Measurements from ENCODE around the gene DNAAF1. TPM values are rescaled to one million over a fixed set of nuclear protein-coding genes. Genes with fewer than 3 reads are reported as not detected.

Gene DNAAF1
- total RNA-seq, 2 donors from 2014 or later, result not detected

DNA sequence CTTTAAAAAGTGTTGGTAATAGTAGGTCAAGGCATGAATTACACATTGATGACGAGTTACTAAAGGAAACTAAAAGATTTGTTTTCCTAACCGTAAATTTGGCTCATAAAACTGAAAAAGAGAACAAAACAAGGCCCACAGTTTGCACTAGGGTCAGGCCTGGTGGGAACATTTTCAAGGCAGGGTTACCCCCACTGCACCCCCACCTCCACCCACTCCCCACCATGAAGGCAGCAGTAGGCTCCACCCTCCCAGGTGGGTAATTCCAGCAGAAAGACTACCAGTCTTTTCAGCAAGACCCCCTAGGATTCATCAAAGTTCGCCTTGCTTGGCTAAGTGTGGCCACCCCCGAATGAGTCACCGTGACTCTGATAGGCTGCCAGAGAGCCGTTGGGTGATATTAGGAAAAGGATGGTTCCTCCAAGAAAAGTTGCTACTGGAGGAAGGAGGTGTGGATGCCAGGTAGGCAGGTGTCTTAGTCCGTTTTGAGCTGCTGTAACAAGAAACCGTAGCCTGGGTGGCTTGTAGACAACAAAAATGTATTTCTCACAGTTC, 8.6 kb downstream of the DNAAF1 start:
- intact Hi-C loops (cut with DNase I), result no loop called here
- ATAC-seq, result no peak
- DNase-seq, result no peak

DNA sequence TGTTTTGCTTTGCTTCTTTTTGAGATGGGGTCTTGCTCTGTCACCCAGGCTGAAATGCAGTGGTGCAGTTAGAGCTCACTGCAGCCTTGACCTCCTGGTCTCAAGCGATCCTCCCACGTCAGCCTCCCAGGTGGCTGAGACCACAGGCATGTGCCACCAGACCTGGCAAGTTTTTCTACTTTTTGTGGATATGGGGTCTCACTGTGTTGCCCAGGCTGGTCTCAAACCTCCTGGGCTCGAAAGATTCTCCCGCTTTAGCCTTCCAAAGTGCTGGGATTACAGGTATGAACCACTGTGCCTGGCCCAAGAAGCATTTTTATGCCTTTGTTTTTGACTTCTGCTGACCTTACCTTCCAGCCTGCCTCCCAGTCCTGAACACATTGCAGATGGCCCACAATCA, 10.1 kb downstream of the DNAAF1 start:
- ATAC-seq (no peak), DNase-seq (no peak)
- intact Hi-C loops (cut with DNase I), result no loop called here

DNA sequence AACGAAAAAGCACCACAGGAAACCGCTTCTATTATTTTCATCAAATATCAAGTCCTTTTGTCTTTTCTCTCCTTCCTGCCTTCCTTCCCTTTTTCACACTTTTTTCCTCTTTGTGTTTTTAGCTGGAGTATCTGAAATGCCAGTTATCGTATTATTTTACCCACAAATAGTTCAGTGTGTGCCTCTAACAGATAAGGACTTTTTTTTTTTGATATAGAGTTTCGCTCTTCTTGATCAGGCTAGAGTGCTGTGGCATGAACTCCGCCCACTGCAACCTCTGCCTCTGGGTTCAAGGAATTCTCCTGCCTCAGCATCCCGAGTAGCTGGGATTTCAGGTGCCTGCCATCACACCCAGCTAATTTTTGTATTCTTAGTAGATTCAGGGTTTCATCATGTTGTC, 10.7 kb downstream of the DNAAF1 start:
- intact Hi-C loops (cut with DNase I), result no loop called here
- ATAC-seq, result no peak
- no peak for DNase-seq

DNA sequence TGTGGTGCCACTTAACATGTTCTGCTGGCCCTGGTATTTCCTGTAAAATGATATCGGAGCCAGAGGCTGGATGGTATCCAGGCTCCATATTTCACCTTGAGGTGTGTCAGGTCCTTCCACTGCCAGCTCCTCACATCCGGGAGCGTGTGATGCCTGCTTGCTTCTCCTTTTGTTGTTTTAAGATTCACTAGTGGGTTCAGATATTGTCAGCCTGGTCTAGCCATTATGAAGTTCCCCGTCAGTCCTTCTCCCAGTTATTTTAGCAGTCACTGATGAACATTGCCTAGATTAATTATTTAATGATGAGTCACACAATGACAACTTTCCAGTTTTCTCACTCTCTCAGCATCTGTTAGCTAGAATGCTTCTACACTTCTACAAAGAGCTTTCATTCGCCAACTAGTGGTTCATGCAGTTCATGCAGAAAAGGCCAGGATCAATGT, 11.3 kb downstream of the DNAAF1 start:
- ATAC-seq, result peak; percentile 64 to 65

DNA sequence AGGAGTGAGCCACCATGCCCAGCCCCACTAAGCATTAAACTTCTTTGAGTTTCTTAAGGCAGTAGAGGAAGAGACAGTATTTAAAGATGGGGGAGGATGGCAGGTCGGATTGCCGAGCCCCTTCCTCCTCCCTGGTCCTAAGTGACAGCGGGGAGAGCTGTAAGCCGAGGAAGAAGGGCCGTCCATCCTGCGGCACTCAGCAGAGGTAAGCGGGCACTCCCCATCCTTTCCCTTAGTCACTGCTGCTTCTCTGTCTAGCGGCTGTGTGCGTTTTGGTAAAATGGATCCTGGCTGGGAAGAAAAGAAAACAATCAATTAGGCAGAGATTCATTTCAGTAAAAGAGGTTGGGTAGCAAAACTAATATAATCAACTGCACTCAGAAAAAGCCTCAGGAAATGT, 13.9 kb downstream of the DNAAF1 start:
- intact Hi-C loops (cut with DNase I), result no loop called here
- no peak for ATAC-seq

More for the DNA sequence above, 11.3 kb downstream of the DNAAF1 start:
- no peak for DNase-seq
- intact Hi-C loops (cut with DNase I), result no loop called here

DNA sequence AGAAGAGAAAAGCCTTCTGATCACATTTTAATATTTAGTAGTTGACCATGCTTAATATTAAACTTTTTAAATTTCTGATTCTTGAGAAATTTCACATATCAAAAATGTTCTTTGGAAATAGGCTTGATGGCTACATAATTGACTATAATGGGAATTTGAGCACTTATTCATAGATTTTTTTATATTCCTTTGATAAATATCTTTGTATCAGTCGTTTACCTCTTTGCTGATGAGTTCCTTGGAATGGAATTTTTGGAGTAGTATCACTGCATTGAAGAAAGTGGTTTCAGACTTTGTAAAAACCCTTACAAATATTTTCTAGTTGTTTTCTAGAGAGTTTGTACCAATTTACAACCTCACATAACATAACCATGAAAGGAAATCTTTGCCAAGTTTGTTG, 14.7 kb downstream of the DNAAF1 start:
- intact Hi-C loops (cut with DNase I), result no loop called here
- ATAC-seq, result no peak
- DNase-seq, result no peak

More for the DNA sequence above, 13.9 kb downstream of the DNAAF1 start:
- DNase-seq, result no peak

DNA sequence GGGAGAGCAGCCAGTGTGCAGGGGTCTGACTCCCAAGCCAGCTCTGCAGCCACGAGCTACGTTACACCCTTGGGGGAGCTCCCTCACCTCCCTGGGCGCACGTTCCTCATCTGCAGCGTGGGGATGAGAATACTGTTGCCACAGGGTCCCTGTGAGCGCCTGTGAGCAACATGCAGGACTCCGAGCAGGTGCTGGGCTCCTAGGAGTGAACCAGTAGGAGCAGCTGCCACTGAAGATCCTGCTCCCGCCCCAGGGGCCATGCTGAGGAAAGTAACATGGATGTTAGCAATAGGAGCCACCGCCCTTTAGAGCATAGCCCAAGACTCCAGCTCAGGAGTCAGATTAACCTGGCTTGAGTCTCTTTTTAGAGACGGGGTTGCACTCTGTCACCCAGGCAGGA, 15.9 kb downstream of the DNAAF1 start:
- ATAC-seq (no peak), DNase-seq (no peak)
- intact Hi-C loops (cut with DNase I), result no loop called here

DNA sequence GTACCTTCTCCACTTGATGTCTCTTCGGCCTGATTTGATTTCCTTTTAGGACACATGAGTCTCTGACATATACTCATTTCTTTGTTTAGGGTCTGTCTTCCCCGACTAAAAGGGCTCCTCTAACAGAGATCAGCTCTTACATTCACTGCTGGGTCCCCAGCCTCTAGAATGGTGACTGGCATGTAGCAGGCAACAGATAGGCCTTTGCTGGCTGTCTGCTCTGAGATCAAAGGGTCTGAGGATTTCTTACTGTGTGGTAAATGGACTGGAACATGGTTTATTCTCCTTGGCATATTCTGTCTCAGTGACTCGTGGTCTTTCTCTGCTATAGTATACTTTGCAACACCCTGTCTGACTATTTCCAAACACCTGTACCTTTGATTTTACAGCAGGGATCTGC, 16.7 kb downstream of the DNAAF1 start:
- ATAC-seq (no peak), DNase-seq (no peak)
- intact Hi-C loops (cut with DNase I), result no loop called here

DNA sequence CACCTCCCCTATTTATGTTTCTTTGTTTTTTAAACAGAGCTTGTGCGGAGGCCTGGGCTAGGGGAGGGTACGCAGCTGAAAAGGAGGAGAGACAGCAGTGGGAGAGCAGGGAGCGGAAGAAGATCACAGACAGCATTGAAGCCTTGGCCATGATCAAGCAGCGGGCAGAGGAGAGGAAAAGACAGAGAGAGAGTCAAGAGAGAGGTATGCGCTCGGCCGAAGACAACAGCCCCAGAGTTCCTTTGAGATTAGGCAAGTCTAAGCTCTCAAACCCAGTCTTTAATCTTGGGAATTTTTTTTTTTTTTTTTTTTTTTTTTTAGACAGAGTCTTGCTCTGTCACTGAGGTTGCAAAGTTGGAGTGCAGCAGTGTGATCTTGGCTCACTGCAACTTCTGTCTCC, 20.6 kb downstream of the DNAAF1 start:
- peak in 1 of 2 donors; percentile 58 for ATAC-seq
- intact Hi-C loops (cut with DNase I), result no loop called here
- no peak for DNase-seq

DNA sequence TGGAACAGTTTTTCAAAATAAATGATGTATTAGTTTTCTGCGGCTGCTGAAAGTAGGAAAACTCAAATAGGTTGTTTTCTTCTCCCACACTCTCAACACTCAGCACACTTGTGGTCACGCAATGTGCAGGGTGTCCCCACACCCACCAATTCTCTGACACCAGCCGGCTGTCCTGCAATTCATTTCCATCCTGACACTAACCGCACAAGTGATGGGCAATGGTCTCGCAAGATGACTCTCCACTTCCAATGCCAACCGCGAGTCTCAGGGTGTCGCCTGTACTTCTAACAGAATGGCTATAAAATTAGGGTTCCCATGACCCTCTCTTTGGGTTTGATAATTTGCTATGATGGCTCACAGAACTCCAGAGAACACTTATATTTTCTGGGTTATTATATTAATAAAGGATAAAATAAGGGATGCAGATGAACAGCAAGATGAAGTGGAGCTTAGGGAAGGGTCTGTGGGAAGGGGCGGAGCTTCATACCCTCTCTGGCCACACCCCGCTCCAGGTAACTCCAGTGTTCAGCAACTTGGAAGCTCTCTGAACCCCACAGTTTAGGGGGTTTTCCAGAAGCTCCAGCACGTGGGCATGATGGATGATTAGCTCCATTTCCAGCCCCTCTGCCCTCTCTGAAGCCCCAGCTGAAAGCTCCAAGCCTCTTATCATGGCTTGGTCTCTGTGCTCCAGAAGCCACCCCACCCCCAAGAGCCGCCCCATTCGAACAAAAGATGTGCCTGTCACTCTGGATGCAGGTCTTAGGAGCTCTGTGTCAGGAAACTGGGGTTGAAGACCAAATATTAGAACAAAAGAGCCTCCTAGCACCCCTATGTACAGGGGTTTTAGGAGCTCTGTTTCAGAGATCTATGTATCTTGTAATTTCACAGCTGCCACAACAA, 21.9 kb downstream of the DNAAF1 start:
- ATAC-seq (no peak), DNase-seq (no peak)
- intact Hi-C loops (cut with DNase I), result no loop called here

DNA sequence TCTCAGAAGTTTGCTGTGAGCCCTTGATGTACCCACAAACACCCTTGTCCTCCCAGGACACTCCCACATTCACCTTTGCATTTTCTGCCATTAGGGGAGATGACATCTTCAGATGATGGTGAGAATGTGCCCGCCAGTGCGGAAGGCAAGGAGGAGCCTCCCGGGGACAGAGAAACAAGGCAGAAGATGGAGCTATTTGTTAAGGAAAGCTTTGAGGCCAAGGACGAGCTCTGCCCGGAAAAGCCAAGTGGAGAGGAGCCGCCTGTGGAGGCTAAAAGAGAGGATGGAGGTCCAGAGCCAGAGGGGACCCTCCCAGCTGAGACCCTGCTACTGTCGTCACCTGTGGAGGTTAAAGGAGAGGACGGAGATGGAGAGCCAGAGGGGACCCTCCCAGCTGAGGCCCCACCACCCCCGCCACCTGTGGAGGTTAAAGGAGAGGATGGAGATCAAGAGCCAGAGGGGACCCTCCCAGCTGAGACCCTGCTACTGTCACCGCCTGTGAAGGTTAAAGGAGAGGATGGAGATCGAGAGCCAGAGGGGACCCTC, 24.7 kb downstream of the DNAAF1 start:
- DNase-seq (no peak), ATAC-seq (no peak)
- intact Hi-C loops (cut with DNase I), result loop anchor here in 1 of 2 donors (5.0 kb wide), 1 partner anchor 213 kb away; no protein-coding TSS in a partner anchor

DNA sequence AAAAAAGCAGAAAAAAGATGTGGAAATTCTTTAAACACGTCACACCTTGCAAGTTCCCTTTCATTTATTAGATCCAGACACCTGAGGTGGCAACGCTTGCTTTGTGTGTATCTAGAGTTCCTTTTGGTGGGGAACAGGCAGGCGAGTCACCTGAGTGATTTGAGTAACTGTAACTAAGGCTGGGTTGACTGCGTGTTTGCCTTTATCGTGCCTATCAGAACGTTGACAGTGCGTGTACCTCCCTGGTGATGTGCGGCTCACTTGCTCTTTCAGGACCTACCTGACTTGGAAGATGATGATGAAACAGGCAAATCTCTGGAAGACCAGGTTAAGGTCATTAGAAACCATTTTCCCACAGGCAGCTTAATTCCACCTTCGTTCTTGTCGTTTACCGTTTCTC, 29.3 kb downstream of the DNAAF1 start:
- no peak for DNase-seq
- intact Hi-C loops (cut with DNase I), result loop anchor here in 1 of 2 donors (5.0 kb wide), 1 partner anchor 217 kb away; no protein-coding TSS in a partner anchor
- ATAC-seq, result no peak

DNA sequence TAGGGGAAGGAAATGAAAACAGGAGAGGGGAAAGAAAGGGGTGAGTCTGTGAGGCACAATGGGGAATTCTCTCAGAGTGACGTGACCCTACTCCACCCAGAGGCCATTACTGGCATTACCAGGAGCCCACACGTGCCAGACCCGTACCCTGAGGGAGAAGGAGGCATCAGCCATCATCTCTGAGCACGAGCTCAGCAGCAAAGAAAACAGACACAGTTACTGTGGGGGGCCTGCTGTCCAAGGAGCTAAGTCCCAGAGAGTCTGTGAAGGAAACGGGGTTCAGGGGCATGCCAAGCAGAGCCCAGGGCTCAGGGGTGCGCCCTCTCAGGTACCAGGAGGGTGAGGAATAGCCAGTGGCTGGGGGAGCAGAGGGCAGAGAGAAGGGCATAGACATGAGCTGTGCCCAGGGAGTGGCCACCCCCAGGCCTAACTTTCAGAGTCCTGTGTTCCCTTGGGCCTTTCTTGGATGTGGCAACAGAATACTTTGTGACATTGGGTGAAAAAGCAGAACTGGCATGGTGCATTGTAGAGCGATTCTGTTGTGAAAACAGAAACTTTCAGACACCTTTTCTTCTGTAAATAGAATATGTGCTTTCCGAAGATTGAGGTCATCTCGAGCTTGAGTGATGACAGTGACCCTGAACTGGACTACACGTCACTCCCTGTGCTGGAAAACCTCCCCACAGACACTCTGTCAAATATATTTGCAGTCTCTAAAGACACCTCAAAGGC, 30.4 kb downstream of the DNAAF1 start:
- intact Hi-C loops (cut with DNase I), result loop anchor here in 1 of 2 donors (5.0 kb wide), 2 partner anchors 88 to 203 kb away; no protein-coding TSS in a partner anchor
- peak; percentile 75 to 76 for ATAC-seq
- peak; percentile 69 for DNase-seq

DNA sequence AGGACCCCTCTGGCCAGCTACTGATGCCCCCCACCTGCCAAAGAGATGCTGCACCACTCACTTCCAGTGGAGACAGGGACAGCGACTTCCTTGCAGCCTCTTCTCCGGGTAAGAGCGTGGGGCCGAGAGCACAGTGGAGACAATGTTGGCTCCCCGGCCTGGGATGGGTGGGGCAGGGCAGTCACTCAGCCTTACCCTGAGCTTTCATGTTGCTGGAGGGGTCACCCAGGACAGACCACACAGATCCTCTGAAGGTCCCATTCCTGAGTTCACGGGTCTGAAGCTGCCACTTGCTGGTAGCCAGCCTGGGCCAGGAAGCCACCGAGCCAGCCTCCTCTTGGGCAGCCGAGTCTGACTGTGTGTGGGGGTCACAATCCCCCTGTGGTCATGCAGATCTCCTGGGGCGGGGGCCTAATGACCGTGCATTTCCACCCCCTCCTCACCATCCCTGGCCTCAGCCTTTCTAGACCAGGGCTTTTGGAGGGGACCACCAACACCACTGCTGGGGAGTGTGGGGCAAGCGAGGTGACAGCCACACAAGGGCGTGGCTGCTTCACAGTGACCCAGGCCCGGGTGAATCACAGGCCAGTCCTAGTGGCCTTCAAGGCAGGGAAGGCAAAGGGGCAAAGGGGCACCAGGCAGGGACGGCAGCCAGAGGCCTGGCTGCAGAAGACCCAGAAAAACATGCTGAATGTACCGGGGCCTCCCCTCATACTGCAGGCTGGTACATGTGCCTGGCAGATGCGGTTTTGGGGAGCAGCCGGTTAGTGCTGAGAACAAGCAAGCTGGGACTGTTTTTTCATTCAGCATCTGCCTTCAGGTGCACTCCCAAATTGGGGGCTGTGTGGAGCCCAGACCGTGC, 31.3 kb downstream of the DNAAF1 start:
- DNase-seq, result no peak
- intact Hi-C loops (cut with DNase I), result loop anchor here in 1 of 2 donors (5.0 kb wide), 2 partner anchors 89 to 204 kb away; no protein-coding TSS in a partner anchor
- peak in 1 of 2 donors; percentile 16 for ATAC-seq

DNA sequence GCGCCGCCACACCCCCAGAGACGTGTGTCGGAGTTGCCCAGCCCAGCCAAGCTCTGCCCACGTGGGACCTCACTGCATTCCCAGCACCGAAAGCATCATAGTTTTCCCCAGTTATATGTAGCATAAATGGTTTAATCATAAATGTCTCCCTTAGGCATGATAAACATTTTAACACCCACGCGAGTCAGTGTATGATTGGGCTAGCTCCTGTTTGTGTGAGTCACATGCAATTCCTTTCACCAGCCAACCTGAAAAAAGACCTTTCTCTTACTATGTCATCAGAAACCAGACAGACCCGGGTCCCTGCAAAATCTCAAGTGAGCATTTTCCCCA, 32.6 kb downstream of the DNAAF1 start:
- intact Hi-C loops (cut with DNase I), result loop anchor here in 1 of 2 donors (5.0 kb wide), 2 partner anchors 90 to 205 kb away; no protein-coding TSS in a partner anchor
- DNase-seq (no peak), ATAC-seq (peak in 1 of 2 donors; percentile 22)

DNA sequence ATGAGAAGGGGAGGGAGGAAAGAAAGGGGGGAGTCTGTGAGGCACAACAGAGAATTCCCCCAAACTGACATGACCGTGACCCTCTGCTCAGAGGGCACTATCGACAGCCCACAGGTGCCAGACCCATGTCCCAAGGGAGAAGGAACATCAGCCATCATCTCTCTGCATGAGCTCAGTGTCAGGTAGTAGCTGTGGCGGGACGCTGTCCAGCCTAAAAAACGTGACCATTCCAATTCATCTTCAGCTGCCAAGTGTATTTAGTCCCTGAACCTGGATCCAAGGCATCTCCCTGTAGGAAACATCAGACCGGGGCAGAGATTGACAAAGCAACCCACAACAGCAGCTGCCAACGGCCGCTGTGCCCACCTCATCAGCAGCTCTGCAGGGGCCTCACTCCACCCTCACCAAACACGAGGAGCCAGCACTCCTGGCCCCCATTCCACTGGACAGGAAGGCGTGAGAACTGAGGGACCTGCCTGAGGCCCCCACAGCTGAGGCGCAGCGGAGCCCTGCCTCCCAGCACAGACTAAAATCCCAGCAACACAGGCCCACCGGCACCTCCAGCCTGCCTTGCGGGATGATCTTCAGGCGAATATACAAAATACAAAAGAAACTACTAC, 33.1 kb downstream of the DNAAF1 start:
- intact Hi-C loops (cut with DNase I), result loop anchor here in 1 of 2 donors (5.0 kb wide), 2 partner anchors 91 to 206 kb away; no protein-coding TSS in a partner anchor
- ATAC-seq (no peak), DNase-seq (no peak)

DNA sequence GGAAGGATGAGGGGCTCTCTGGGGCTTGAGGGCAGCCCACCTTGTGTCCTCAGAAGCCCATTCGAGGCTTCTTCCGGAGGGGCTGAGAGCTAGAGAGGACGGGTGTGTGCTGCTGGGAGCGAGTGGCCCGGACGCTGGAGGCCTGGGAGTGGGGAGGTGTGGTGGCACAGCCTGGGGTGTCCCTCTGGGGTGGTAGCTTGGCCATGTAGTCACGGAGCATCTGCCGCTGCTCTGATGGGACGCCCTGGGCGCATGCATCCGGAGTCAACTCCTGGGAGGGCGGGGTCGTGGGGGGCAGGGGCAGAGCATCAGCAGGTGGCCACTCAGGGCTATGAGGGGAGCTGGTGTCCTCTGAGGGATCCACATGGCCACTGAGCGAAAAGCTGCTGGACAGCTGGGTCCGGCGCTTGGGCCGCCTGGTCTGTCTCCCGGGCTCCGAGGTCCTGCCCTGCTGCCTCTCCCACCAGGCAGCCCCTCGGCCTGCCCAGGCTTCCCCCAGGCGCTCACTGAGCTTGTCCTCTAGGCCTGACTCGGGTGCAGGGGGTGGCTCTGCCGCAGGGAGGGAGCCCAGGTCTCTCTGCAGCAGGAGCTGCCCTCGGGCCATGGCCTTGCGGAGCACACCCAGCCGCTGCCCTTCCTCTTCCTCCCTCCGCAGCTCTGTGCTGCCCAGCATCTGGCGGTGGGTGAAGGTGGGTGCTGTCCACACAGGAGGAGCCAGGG, 33.9 kb downstream of the DNAAF1 start:
- no peak for ATAC-seq
- intact Hi-C loops (cut with DNase I), result loop anchor here in 1 of 2 donors (5.0 kb wide), 2 partner anchors 92 to 207 kb away; no protein-coding TSS in a partner anchor
- no peak for DNase-seq
